HG03064 (cell line): Measurements from ENCODE around the gene MEOX2.

ENCODE experiments used
- ATAC-seq: cut with Tn5 transposase; IDR thresholded peaks from one replicate; pipeline ENCODE4 v1.9.1; 2021; ENCODE audit warnings: low read depth; ENCODE audit not compliant: unreplicated experiment

MEOX2 gene

GRCh38 chr7:15620491-15621185 is 65.8 kb downstream of the MEOX2 start:
- no peak for ATAC-seq

- ATAC-seq, result no peak
Measured at GRCh38 chr7:15618275-15618674, 68.2 kb downstream of the MEOX2 start.

GRCh38 chr7:15612205-15612604 is 74.3 kb downstream of the MEOX2 start:
- no peak for ATAC-seq

- ATAC-seq, result no peak
Measured at GRCh38 chr7:15610503-15610902, 76.0 kb downstream of the MEOX2 start.

GRCh38 chr7:15609287-15609686 is 77.2 kb downstream of the MEOX2 start:
- no peak for ATAC-seq

- no peak for ATAC-seq
Measured at GRCh38 chr7:15607529-15608210, 78.8 kb downstream of the MEOX2 start.

GRCh38 chr7:15606561-15606960 is 79.9 kb downstream of the MEOX2 start:
- no peak for ATAC-seq

GRCh38 chr7:15604166-15604565 is 82.3 kb downstream of the MEOX2 start:
- ATAC-seq, result no peak

GRCh38 chr7:15603124-15603523 is 83.4 kb downstream of the MEOX2 start:
- no peak for ATAC-seq

GRCh38 chr7:15602236-15602635 is 84.2 kb downstream of the MEOX2 start:
- no peak for ATAC-seq

GRCh38 chr7:15601175-15601574 is 85.3 kb downstream of the MEOX2 start:
- ATAC-seq, result no peak

GRCh38 chr7:15600298-15600697 is 86.2 kb downstream of the MEOX2 start:
- ATAC-seq, result no peak

- ATAC-seq, result no peak
Measured at GRCh38 chr7:15594461-15594860, 92.0 kb downstream of the MEOX2 start.

- no peak for ATAC-seq
Measured at GRCh38 chr7:15593382-15593781, 93.1 kb downstream of the MEOX2 start.

- no peak for ATAC-seq
Measured at GRCh38 chr7:15586266-15586665, 100.2 kb downstream of the MEOX2 start.

GRCh38 chr7:15584575-15584974 is 101.9 kb downstream of the MEOX2 start:
- ATAC-seq, result no peak

- no peak for ATAC-seq
Measured at GRCh38 chr7:15582773-15583172, 103.7 kb downstream of the MEOX2 start.

- no peak for ATAC-seq
Measured at GRCh38 chr7:15581352-15581951, 105.0 kb downstream of the MEOX2 start.

GRCh38 chr7:15580604-15581351 is 105.7 kb downstream of the MEOX2 start:
- ATAC-seq, result no peak

- ATAC-seq, result no peak
Measured at GRCh38 chr7:15577600-15577999, 108.9 kb downstream of the MEOX2 start.

GRCh38 chr7:15571301-15571878 is 115.1 kb downstream of the MEOX2 start:
- ATAC-seq, result no peak
